NK-92 (cell line): ENCODE measurements around the gene VASH1.

Experiments
- DNase-seq: peaks from one replicate; lab custom pipeline; 2025; ENCODE audit not compliant: unreplicated experiment; lab: John Stamatoyannopoulos, UW

The VASH1 gene

DNA sequence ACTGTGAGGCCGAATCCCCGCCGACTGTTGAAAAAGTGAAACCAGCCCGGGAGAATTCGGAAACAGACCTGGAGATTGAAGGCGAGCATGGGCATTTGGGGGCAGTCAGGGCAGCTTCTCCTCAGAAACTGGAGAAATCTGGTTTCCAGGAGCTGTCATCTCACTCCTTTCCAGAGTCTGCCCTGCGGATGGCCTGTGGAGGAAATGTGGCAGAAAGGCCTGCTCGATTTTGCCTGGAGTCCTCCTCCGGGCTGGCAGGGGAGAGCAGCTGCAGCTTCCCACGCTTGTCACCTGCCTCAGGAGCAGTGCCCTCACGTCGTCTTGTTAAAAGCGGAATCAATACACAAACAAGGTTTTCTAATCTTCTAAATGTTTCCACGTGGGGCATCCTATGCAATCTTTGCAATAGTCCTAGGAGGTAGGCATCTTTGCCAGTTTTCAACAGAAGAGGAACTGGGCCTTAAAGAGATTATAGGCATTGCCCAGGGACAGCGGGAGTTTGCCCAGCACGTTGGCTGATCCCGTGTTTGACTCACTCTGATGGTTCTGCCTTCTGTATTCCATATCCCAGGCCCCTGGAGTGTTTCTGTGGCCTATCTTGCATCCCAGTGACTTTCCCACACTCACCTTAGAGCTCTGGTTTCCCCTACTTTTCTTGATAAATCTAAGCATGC is 67.2 kb downstream of the VASH1 start:
- DNase-seq: no peak

DNA sequence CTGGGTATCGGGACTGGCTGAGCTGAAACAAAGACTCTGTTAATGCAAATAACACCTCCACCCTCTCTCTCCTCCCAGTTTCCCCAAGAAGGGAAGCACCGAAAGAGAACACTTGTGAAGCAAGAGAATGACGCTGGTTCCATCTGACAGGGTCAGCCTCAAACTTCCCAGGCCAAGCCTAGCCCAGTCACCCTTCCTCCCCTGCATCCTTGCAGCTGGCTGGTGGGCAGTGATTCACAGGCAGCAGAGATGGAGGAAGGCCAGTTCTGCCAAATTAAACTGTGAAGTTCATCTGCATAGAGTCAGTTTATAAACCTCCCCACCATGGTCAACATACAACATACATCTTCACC is 67.7 kb downstream of the VASH1 start:
- no peak for DNase-seq

DNA sequence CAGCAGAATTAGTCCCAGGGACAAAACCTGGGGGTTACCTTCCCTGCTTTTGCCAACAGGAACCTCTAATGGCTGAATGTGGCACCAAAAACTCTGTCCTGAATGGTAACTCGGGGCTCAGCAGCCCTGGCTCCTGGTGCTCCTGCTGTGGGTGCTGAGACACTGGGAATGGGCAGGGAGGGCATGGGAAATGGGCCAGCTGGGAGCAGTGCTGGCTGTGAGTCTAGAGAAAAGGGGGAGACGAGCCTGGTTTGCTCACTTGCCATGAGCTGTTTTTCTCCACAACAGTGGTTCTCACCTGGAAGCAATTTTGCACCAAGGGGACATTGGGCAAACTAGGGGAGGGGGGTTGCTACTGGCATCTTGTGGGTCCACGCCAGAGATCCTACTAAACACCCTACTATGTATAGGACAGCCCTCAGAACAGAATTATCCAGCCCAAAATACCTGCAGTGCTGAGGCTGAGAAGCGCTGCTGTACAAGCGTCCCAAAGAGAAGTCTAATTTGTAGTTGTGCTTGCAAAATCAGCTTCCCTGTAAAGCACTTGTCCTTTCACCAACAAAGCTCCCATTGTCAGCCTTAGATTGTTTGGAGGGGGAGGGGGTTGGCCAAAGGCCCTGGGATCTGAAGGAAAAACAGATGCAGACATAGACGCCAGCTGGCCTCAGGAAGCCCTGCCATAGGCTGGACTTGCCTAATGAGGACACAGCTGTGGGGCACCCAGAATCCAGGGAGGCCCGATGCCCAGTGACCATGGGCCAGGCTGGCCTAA is 68.6 kb downstream of the VASH1 start:
- no peak for DNase-seq

- no peak for DNase-seq
Measured at GRCh38 chr14:76830556-76830955, 69.3 kb downstream of the VASH1 start.

DNA sequence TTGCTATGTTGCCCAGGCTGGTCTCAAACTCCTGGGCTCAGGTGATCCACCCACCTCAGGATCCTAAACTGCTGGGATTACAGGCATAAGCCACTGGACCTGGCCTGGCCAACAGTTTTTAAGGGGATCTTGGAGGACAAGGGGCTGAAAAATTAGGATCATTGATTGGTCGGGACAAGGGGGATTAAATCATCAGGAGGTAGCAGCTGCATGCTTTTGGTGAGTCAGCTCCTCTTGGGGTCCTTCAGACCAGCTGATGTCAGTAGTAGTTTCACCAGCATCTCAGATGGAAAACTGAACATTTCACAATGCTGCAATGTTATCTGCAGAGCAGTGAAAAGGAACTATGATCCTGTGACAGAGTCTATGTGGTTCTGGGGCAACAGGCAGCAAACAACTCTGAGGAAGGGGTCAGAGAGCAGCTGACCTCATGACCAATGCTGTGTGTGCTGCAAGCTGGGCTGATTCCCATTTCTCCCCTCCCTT is 71.3 kb downstream of the VASH1 start:
- DNase-seq: no peak
